NCI-H748 (cell line): Measurements from ENCODE around the gene CHMP4A.

ENCODE experiments used
- DNase-seq: peaks from one replicate; lab custom pipeline; 2025; ENCODE audit not compliant: unreplicated experiment; lab: John Stamatoyannopoulos, UW

The CHMP4A gene

GRCh38 chr14:24212924-24213865 is at the start of gene CHMP4A:
TSS of gene CHMP4A (minus strand) at chr14:24213488. CDS start at chr14:24213439, 49 bp downstream.
- DNase-seq, result peak; percentile 98

- no peak for DNase-seq
These were observed 48.7 kb upstream of the CHMP4A start for GRCh38 chr14:24261969-24262327.

- DNase-seq, result no peak
These were observed 48.1 kb upstream of the CHMP4A start for GRCh38 chr14:24261256-24261968.

GRCh38 chr14:24260780-24261157 is 47.5 kb upstream of the CHMP4A start:
- no peak for DNase-seq

- DNase-seq, result no peak
These were observed 46.9 kb upstream of the CHMP4A start for GRCh38 chr14:24260026-24260779.

GRCh38 chr14:24259282-24260025 is 46.2 kb upstream of the CHMP4A start:
- DNase-seq, result no peak

- DNase-seq, result no peak
These were observed 45.4 kb upstream of the CHMP4A start for GRCh38 chr14:24258548-24259265.

GRCh38 chr14:24258119-24258518 is 44.8 kb upstream of the CHMP4A start:
- no peak for DNase-seq

- no peak for DNase-seq
These were observed 43.7 kb upstream of the CHMP4A start for GRCh38 chr14:24256960-24257359.

- DNase-seq, result no peak
These were observed 42.8 kb upstream of the CHMP4A start for GRCh38 chr14:24255931-24256711.

- no peak for DNase-seq
These were observed 42.1 kb upstream of the CHMP4A start for GRCh38 chr14:24255438-24255837.

- no peak for DNase-seq
These were observed 41.5 kb upstream of the CHMP4A start for GRCh38 chr14:24254630-24255392.

- DNase-seq, result no peak
These were observed 40.6 kb upstream of the CHMP4A start for GRCh38 chr14:24253936-24254335.

- no peak for DNase-seq
These were observed 39.2 kb upstream of the CHMP4A start for GRCh38 chr14:24252289-24253124.

- no peak for DNase-seq
These were observed 38.6 kb upstream of the CHMP4A start for GRCh38 chr14:24251880-24252288.

GRCh38 chr14:24250354-24250753 is 37.1 kb upstream of the CHMP4A start:
- DNase-seq, result no peak

GRCh38 chr14:24249230-24250021 is 36.1 kb upstream of the CHMP4A start:
- no peak for DNase-seq
